ENCODE results near the gene CTU1. TPM values are rescaled to one million over a fixed set of nuclear protein-coding genes. Genes with fewer than 3 reads are reported as not detected.

The CTU1 gene
- total RNA-seq, 6 experiments from 2014 or later, result 5.0 to 8.9 (median 5.9) TPM

- Mint-ChIP-seq H3K4me1 (ENCODE audit: low read depth) (no peaks in the 10 kb centered on the region), H3K9me3 (peaks cover 22% of the 10 kb centered on the region), H3K36me3 (ENCODE audit: low read depth) (no peaks in the 10 kb centered on the region), H3K4me3 (no peak overlapping the region), H3K27ac (no peak overlapping the region), H3K27me3 (ENCODE audit: insufficient read depth) (peaks cover 4% of the 10 kb centered on the region)
- no peak for TF ChIP-seq CTCF (IDR thresholded peaks at IDR 0.05)
- DNase-seq, result no peak
Observed at GRCh38 chr19:51059715-51060114, 48.5 kb downstream of the CTU1 start.

- H3K9me3 Mint-ChIP-seq, result peaks cover 13% of the 10 kb centered on the region
- no peak for TF ChIP-seq CTCF (IDR thresholded peaks at IDR 0.05)
- no peak overlapping the region for H3K4me3 Mint-ChIP-seq
- no peaks in the 10 kb centered on the region; the same call in 1 of the 2 replicates for H3K27me3 Mint-ChIP-seq (ENCODE audit: insufficient read depth)
- no peaks in the 10 kb centered on the region for H3K4me1 Mint-ChIP-seq (ENCODE audit: low read depth)
- H3K36me3 Mint-ChIP-seq (ENCODE audit: low read depth), result no peaks in the 10 kb centered on the region
- no peak overlapping the region for H3K27ac Mint-ChIP-seq
- DNase-seq, result no peak
Observed at GRCh38 chr19:51055866-51056265, 52.3 kb downstream of the CTU1 start.

Other genes with a start within 250 kb of the CTU1 start
- gene KLK2, start 235.0 kb downstream of the CTU1 start, total RNA-seq (2021; fragmentation: NEBNext Ultra II Directional; extraction: Animal tissue kit (Norgen Biotek cat#: 25700)), result not detected
- not detected for gene KLK4, start 197.0 kb downstream of the CTU1 start, total RNA-seq (2021; fragmentation: NEBNext Ultra II Directional; extraction: Animal tissue kit (Norgen Biotek cat#: 25700))
- not detected for gene KLK5, start 155.4 kb downstream of the CTU1 start, total RNA-seq (2021; fragmentation: NEBNext Ultra II Directional; extraction: Animal tissue kit (Norgen Biotek cat#: 25700))
- gene KLK6, start 138.8 kb downstream of the CTU1 start, total RNA-seq (2021; fragmentation: NEBNext Ultra II Directional; extraction: Animal tissue kit (Norgen Biotek cat#: 25700)), result not detected
- gene KLK7, start 124.5 kb downstream of the CTU1 start, total RNA-seq (2021; fragmentation: NEBNext Ultra II Directional; extraction: Animal tissue kit (Norgen Biotek cat#: 25700)), result not detected
- gene KLK8, start 106.8 kb downstream of the CTU1 start, total RNA-seq (2021; fragmentation: NEBNext Ultra II Directional; extraction: Animal tissue kit (Norgen Biotek cat#: 25700)), result not detected
- gene KLK10, start 88.7 kb downstream of the CTU1 start, total RNA-seq (2021; fragmentation: NEBNext Ultra II Directional; extraction: Animal tissue kit (Norgen Biotek cat#: 25700)), result not detected
- not detected for gene KLK11, start 81.8 kb downstream of the CTU1 start, total RNA-seq (2021; fragmentation: NEBNext Ultra II Directional; extraction: Animal tissue kit (Norgen Biotek cat#: 25700))
- not detected for gene KLK12, start 73.4 kb downstream of the CTU1 start, total RNA-seq (2021; fragmentation: NEBNext Ultra II Directional; extraction: Animal tissue kit (Norgen Biotek cat#: 25700))
- not detected for gene KLK13, start 43.3 kb downstream of the CTU1 start, total RNA-seq (2021; fragmentation: NEBNext Ultra II Directional; extraction: Animal tissue kit (Norgen Biotek cat#: 25700))
- gene KLK14, start 25.5 kb downstream of the CTU1 start, total RNA-seq (2021; fragmentation: NEBNext Ultra II Directional; extraction: Animal tissue kit (Norgen Biotek cat#: 25700)), result under 1 TPM in 1 of 6 experiments, not detected in 5; 0.23 TPM
- not detected for gene SIGLEC9, start 16.5 kb upstream of the CTU1 start, total RNA-seq (2021; fragmentation: NEBNext Ultra II Directional; extraction: Animal tissue kit (Norgen Biotek cat#: 25700))
- gene SIGLEC7, start 33.9 kb upstream of the CTU1 start, total RNA-seq (2021; fragmentation: NEBNext Ultra II Directional; extraction: Animal tissue kit (Norgen Biotek cat#: 25700)), result not detected
- not detected for gene CD33, start 116.7 kb upstream of the CTU1 start, total RNA-seq (2021; fragmentation: NEBNext Ultra II Directional; extraction: Animal tissue kit (Norgen Biotek cat#: 25700))
- gene SIGLECL1, start 142.7 kb upstream of the CTU1 start, total RNA-seq (2021; fragmentation: NEBNext Ultra II Directional; extraction: Animal tissue kit (Norgen Biotek cat#: 25700)), result not detected
- gene IGLON5, start 203.2 kb upstream of the CTU1 start, total RNA-seq (2021; fragmentation: NEBNext Ultra II Directional; extraction: Animal tissue kit (Norgen Biotek cat#: 25700)), result not detected
- gene VSIG10L, start 233.7 kb upstream of the CTU1 start, total RNA-seq (2021; fragmentation: NEBNext Ultra II Directional; extraction: Animal tissue kit (Norgen Biotek cat#: 25700)), result 1 to 10 TPM in 2 of 6 experiments, under 1 TPM in 4; 0.79 to 1.6 (median 0.89) TPM